HG03354 (cell line): ENCODE measurements around the gene ADAM19.
A peak's percentile ranks its signal among the peaks of the same experiment; 100 is the strongest.
"Not testable (repeated sequence)": the region's sequence is repeated elsewhere in the genome, so short reads cannot be mapped to it uniquely, and the experiment has no call there.

Experiments
- ATAC-seq: cut with Tn5 transposase; IDR thresholded peaks from one replicate; pipeline ENCODE4 v1.9.1; 2021; ENCODE audit warnings: mild to moderate bottlenecking; ENCODE audit not compliant: unreplicated experiment, poor library complexity, severe bottlenecking

ADAM19 gene

DNA sequence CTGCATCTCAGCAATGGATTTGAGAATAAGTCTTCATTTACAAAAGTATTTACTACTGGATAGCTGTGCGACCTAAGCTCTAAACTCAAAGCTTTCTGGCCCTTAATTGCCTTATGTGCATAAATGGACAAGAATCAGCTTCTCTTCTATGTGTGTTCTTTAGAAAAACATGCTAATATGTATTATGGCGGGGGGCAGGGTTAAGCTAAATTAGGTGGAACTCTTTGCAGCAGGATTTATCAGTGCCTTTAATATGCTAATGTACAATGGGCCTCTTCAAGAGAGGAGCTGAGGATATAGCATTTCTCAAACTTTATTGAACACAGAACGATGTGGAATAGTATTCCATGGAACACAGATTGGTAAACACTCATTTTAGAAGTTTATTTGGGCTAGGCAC lies 125.6 kb downstream of the ADAM19 start:
- ATAC-seq = no peak

DNA sequence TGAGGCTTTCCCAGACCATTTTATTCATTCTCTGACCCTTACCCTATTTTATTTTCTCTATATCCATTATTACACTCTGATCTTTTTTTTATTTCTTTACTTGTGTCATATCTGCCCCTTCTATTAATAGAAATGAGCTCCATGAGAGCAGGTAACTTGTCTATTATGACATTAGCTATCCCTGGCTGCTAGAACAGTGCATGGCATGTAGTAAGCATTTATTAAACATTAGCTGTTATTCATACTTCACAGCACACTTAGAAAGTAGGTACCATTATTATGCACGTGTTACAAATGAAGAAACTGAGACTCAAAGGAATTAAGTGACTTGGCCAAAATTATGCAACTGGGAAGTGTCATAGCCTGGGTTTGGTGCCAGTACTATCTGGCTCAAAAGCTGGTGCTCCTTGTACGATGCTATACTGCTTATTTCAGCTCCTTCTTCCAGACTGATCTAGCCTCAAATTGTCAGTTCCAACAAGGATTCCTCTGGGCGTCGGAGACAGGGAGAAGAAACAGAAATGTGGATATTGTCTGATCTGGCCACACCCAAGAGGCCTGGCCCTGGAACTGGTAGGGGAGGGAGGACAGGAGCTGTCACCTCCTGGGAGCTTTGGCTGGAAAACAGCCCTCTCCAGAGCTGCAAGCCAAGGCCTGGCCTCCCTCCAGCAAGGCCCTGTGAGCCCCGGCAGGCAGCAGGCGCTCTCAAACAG lies 126.4 kb downstream of the ADAM19 start:
- no peak for ATAC-seq

DNA sequence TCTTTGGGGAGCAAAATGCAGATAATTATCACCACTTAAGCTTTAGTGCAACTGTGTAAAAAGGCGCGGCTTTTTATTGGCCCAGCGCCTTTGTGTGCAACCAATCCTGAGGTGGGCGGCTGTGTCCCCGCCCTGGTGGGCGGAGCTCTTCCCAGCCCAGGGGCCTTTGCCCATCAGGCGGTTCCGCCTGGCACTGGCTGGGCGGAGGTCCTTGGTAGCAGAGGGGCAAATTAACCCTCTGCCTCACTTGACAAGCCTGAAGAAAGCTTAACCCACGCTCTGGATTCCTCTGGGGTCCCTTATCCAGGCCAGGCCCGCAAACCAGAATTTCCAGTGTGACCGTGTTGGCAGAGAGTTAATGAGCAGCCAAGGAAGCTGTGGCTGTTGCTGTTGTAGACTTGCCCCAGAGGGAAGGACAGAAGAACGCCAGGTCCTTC lies 128.4 kb downstream of the ADAM19 start:
- no peak for ATAC-seq

DNA sequence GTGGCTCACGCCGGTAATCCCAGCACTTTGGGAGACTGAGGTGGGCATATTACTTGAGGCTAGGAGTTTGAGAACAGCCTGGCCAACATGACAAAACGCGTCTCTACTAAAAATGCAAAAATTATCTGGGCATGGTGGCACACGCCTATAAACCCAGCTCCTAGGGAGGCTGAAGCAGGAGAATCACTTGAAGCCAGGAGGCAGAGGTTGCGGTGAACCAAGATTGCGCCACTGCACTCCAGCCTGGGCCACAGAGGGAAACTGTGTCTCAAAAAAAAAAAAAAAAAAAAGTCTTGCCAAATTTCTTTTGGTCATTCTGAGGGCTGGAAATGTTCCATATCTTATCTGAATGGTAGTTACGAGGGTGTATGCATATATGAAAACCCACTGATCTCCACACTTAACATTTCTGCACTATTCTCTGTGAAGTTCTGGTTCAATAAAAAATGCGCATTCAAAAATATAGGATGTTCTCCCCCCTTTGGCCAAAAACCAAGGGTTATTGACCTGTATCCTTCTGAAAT lies 129.1 kb downstream of the ADAM19 start:
- ATAC-seq = no peak

DNA sequence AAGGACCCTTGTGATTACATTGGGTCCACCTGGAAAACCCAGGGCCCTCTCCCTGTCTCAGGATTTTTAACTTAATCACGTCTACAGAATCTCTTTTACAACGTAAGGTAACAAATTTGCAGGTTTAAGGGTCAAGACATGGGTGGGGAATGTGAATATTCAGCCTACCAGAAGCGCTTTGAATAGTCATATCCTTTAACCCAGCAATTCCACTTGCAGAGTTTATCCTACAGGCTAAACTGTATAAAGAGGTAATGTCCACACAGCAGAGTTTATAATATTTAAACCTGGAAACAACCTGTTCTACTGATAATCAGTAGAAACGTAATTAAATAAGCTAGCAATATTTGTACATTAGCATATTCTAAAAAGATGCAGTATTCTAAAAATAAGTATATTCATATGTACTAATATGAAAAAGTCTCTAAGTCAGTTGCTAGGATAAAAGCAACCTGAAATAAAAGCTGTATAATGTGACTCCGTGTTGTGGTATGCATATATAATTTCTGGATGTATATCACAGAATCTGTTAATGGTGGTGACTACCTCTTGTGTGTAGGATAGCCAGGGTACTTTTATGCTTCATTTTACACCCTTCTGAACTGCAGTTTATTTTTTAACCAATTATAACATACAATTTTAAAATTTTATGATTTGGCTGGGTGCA lies 129.7 kb downstream of the ADAM19 start:
- no peak for ATAC-seq

DNA sequence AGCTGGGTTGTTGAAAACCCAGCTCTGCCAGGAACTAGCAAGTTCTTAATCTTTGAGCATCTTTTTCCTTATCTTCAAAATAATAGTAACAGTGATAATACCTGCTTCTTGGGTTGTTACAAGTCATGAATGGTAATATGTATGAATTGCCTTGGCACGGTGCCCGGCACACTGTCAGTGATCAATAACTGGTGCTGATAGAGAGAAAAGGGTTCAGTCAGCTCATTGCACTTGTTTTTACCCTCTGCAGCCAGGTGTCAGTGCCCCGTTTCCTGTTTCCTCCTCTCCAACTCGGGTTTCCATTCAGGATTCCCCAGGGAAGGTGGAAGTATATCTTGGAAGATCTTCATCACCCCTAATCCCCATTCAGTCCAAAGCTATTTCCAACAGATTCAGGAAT lies 131.4 kb downstream of the ADAM19 start:
- ATAC-seq = no peak

DNA sequence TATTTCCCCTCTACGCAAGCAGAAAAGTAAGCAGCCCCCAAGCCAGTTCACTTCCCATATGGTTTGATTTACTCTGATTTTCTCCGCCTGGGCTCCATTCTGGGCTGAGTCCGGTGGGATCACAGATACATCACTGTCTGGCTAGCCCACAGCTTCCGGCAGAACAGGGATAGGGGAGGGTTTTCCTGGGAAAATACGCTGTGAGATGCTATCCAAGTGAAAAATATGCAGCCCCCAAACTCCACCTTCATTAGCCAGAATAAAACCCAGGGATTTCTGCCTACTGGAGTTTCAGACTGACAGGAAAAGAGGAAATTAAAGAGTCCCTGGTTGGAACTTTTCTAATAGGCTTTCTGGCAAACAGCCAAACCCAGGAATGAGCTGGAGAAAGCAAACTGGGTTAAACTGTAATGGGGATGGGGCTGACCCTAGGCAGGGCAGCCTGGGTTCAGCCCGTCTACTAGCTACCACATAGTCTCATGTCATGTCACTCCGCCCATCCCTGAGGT lies 132.5 kb downstream of the ADAM19 start:
- ATAC-seq = no peak

DNA sequence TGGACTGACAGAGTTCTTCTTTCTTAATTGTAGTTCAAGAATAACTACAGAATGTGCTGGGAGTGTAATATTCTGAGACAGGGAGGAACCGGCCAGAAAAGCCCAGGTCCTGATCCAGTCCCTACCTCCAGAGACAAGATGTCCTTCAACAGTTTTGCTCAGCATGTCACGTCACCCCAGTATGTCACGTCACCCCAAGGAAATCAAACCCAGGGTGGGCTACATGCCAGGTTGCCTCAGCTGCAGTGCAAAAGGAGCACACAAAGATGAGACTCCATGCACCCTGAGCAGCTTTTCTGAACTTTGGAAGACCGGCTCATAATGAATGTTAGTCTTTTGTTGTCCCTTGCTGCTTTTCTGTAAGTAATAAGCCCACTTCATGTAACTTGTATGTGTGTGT lies 141.5 kb downstream of the ADAM19 start:
- ATAC-seq = no peak

DNA sequence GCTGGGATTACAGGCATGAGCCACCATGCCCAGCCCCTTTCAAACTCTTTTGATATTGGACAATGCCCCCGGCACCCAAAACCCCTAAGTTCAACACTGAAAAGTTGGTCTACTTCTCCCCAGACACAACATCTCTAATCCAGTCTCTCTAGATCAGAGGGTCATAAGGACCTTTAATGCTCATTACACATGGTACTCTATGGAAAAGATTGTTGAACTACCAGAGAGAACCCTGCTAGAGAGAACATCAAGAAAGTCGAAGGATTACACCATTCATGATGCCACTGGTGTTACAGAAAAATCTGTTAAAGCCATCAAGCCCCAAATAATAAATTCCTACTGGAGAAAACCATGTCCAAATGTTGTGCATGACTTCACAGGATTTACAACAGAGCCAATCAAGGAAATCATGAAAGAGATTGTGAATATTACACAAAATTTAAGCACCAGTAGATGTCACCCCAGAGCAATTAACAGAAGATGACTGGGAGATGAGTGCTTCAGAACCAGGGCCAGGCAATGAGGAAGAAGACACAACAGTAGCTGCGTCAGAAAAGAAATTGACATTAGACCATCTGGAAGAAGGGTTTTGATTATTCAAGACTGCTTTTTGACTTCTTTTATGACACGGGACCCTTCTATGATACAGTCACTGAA lies 143.9 kb downstream of the ADAM19 start:
- ATAC-seq = peak; percentile 78

DNA sequence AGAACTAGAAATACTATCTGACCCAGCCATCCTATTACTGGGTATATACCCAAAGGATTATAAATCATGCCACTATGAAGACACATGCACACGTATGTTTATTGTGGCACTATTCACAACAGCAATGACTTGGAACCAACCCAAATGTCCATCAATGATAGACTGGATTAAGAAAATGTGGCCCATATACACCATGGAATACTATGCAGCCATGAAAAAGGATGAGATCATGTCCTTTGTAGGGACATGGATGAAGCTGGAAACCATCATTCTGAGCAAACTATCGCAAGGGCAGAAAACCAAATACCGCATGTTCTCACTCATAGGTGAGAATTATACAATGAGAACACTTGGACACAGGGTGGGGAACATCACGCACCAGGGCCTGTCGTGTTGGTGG lies 145.7 kb downstream of the ADAM19 start:
- not testable (repeated sequence) for ATAC-seq
